HG03095 (cell line): ENCODE results near the gene DIP2C.
"Not testable (repeated sequence)": the region's sequence is repeated elsewhere in the genome, so short reads cannot be mapped to it uniquely, and the experiment has no call there.

ENCODE experiments used
- ATAC-seq: cut with Tn5 transposase; IDR thresholded peaks from one replicate; pipeline ENCODE4 v1.9.1; 2021; ENCODE audit warnings: moderate library complexity; ENCODE audit not compliant: unreplicated experiment

DIP2C gene

DNA sequence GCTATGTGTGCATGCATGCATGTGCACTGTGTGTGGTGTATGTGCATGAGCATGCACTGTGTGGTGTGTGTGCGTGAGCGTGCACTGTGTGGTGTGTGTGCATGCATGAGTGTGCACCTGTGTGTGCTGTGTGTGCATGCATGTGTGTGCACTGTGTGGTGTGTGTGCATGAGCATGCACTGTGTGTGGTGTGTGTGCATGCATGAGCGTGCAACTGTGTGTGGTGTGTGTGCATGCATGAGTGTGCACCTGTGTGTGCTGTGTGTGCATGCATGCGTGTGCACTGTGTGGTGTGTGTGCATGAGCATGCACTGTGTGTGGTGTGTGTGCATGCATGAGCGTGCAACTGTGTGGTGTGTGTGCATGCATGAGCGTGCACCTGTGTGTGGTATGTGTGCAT lies 10.7 kb upstream of the DIP2C start:
- not testable (repeated sequence) for ATAC-seq

DNA sequence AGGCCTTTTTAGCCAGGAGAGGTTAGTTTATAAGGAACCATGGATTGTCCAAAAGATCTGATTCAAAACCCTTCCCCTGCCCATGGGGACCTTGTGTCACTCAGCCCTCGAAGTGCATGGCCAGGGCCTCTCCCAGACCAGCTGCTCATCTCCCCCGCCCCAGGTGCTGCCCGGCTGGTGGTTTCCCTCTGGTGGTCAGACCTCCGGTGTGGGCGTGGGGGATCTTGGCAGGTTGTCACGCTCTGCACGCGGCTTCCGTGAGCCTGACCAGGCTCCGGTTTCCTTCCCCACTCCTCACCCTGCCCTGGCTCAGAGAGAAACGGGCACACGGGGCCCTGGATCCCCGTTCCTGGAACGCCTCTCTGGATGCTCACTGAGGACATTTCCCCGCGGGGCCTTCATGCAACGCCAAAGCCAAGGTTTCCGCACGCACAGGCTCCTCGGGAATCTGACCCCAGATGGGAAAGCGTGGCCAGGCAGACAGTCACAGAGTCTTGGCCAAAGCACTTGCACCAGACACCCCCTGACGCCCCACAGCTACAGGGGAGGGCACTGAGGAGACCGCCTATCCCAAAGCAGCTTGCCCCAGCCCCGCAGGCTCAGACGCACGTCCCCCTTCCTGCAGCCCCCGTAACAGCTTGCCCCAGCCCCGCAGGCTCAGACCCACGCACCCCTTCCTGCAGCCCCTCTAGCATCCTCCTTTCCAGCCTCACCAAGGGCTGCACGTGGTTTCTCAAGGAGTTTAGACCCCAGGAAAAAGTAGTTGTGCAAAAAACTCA lies 7.8 kb upstream of the DIP2C start:
- ATAC-seq, result no peak

DNA sequence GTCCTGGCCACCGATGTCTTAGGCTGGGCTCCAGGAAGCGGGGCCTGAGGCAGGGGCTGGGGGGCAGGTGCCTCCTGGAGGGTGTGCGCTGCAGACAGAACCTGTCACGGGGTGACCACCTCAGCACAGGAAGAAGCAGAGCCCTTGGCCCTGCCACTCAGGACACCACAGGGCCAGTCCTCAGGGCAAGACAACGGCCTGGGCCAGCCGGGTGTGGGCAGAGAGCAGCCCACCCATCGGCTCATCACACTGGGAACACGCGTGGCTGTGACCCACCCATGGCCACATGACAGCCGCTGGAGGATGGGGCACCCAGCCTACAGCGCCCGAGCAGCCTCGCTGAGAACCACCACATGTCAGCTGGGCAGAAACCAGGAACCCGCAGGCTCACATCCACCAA lies 5.9 kb upstream of the DIP2C start:
- ATAC-seq, result no peak

DNA sequence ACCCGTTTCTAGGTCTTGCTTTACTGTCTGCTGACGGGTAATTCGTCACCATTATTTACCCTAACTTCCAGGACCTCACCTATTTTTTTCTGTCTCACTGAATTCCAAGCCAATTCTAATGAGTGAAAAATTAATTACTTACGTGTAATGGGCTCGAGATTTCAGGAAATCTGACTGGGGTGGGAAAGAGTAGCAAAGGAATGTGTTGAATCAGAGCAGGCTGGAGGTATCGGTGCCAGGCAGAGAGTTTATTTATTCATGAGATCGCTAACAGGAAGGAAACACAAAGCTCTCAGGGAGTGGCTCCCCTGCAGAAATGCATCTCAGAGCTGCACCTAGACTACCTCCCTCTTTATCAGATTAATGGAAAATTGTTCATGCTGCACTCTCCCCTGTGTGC lies 4.0 kb upstream of the DIP2C start:
- ATAC-seq, result no peak

DNA sequence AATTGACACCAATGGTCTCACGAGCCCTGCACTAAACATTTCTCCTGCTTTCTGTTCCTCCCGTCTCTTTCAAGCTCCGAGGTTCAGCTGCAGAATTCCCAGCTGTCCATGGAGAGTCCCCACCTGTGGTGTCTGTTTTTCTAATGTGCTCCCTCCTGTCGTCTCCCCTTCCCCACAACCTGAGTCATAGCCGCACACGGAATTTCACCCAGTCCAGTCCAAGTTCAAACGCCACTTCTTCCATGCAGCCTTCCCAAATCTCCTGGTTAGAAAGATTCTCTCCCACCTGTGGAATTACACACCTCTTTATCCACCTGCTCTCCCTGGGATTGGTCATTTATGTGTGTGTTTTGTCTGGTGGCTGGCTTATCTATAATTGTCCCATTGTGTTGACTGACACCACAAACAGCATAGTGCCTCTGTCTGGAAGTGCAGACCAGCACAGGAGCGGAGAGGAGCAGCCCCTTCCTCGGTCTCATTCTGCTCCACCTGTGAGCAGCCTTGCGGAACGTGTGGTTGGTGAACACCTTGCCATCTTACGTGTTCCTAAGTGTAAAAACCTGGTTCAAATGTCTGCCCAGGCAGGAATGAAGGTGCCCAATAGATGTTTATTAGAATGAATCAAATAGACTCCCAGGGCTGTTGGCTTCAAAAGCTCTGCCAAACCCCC lies 3.3 kb upstream of the DIP2C start:
- ATAC-seq, result no peak

DNA sequence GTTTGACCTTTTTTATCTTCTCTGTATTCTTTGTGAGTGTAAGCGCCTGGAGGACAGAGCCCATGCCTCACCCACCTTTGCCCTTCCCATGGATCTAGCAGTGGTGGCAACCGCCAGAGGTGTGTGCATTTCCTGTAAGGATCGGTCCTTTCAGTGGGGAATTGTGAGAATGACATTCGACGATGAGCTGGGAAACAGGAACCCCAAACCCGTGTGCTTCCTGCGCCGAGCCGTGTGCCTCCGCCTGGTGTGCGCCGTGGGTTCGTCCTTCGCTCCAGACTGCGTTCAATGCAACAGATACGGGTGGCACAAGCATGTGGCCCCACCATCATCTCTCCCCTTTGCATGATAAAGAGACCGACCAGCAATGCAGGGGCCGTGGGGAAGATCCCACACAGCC lies 1.7 kb upstream of the DIP2C start:
- ATAC-seq, result no peak

DNA sequence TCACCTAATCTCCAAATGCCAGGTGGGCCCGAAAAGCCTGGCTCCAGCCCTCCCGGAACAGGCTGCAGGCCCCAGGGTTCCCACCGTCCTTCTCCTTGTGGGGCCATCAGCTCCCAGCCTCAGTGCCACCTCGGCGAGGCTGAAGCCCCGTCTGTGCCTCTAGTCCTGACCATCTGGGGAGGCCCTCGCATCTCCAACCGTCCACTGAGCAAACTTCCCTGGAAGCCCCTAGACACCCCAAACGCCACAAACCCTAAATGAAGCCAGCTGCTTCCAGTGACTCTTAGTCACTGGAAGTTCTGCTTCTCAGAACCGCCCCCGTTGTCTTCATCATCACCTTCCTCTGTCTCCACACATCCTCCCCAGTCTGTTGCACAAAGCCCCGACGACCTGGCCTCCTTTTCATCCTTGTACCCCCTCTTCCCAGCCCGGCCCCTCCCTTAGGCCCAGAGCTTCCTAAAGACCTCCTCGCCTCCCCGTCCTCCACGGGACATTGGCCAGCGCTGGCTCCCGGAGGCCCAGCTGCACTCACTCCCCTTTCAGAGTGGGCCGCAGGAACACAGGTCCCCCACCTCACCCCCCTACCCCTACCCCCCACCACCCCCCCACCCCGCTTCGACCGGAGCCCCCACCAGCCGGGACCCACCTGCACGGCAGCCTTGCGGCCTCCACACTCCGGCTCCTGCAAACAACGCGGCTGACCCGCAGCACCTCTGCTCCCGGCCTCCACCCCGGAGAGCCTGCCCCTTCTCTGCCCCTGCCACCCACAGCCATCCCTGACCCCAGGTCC lies 1.1 kb upstream of the DIP2C start:
- ATAC-seq, result no peak

DNA sequence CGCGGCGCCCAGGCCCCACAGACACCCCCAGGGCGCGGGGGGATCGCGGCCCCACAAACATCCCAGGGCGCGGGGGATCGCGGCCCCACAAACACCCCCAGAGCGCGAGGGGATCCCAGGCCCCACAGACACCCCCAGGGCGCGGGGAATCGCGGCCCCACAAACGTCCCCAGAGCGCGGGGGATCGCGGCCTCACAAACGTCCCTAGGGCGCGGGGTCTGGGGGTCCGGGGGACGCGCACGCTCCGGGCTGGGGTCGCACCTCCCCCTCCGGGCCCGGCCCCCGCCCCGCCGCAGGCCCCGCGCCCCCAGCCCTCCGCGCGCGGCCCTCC lies 382 bp downstream of the DIP2C start:
- no peak for ATAC-seq

DNA sequence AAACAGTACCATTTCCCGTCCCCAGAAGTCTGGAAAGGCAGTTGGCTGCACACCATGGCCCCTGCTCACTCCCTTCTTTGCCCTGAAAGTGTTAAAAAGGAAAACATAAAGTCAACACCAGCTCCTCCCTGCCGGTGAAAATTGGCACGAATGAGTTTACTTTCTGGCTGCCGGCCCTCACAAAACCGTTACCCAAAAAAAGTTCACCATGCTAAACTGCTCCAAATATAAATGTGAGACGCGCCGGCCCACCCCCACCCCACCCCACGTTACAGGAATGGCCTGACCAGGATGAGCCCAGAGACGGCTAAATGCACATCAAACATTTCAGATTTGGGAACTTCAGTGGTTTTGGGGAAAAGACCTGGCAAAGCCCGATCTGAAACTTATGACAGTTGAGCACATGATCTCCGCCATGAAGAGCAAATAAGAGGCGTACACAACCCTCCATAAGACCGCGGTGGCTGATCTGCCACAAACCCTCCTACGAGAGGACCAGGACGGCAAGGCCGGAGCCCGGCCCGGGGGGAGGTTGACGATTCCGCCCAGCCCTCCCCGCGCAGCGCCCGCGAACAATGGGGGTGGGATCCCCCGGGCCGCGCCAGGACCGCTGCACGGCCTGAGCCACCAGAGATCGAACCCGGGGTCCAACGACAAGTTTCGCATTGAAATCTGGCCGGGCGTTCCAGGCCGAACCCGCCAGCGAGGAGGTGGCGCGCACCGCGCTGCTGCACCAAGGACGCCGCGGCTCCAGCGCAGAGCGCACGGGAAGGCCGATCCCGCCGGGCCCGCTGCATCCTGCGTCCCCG lies 952 bp downstream of the DIP2C start:
- no peak for ATAC-seq

DNA sequence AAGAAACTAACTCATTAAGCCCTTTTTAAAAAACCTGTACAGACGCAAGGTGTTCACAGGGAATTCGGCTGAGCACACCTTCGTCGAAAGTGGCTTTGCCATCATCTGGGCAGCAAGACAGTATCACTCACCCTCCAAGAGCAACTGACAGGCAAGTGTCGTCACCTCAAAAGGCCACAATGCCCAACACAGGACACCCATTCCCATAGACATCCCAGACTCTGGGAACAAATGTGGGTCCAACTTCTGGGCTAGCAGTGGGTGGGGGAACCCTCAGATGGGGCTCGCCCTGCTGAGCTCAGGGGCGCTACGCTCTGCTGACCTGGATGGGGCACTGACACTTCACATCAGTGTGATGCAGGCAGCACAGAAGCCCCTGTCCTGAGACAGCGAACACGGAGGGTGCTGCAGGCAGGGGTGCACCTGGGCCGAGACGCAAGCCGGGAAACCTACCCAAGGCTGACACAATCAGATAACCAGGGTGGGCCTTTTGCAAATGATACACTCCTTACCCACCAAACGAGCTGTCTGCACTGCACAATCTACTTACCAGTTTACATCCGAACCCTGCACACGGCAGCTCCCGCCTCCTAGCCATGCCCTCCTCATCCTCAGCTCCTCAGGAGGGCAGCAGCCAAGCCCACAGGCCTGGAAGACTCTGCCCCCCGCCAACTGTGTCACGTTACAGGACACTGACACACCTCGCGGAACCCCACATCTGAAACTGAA lies 1.7 kb downstream of the DIP2C start:
- ATAC-seq, result no peak

DNA sequence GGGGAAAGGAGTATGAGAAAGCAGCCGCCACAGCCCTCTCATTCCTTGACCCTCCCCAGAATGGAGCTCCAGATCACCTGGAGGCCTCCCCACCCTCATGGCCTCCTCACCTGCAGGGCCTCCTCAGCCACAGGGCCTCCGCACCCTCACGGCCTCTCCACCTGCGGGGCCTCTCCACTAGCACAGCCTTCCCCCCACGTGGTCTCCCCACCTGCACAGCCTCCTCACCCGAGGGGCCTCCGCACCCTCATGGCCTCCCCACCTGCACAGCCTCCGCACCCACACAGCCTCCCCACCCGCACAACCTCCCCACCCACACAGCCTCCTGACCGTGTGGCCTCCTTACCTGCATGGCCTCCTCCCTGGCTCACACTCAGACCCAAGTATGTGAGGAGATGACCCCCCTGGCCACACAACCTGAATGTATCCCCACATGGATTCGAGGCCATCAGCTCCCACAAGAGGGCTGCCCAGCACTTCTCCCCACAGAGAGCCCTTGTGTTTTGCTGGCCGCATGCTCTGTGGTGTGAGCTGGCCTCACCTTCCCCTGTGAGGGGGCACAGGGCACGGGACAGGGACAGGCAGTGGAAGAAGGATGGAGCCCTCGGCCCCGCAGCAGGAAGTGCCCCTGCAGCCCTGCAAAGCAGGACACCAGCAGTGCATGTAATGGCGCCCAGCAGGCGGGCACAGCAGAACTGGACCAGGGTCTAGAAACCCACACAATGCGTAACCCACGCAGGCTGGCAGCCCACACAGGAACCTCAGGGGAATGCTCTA lies 3.1 kb downstream of the DIP2C start:
- ATAC-seq, result no peak

DNA sequence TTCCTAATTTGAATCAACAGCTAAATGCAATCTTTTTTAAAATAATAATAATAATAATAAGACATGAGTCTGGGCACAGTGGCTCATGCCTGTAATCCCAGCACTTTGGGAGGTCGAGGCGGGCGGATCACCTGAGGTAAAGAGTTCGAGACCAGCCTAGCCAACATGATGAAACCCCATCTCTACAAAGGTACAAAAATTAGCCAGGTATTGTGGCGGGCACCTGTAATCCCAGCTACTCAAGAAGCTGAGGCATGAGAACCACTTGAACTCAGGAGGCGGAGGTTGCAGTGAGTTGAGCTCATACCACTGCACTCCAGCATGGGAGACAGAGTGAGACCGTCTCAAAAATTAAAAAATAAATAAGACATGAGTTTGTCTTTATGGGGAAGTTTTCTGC lies 3.9 kb downstream of the DIP2C start:
- no peak for ATAC-seq

DNA sequence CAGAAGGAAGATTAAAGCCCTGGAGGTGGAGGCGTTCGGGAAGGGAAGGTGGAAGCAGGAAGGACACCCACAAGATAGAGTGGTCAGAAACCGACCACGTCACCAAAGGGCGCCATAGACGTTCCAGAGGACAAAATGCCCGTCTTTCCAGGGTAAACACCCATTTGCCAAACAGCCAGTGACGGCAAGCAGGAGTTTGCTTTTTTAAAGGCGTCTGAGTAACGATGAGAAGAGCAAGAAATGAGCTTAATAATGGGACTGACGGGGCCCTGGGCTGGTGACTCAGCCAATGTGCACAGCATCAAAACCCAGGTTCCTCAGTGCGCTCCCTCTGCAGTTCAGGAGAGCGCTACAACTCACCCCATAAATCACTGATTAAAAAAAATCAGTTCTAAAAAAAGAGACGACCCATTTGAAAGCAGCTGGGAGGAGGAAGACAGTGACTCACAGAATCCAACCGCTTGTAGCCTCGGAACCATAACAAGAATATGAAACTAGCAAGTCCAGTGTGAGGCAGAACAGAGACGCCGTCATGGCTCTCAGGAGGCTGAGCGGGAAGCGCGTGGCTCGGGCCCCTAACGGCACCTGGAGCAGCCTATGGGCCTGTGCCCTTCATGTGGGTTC lies 5.9 kb downstream of the DIP2C start:
- ATAC-seq, result no peak

DNA sequence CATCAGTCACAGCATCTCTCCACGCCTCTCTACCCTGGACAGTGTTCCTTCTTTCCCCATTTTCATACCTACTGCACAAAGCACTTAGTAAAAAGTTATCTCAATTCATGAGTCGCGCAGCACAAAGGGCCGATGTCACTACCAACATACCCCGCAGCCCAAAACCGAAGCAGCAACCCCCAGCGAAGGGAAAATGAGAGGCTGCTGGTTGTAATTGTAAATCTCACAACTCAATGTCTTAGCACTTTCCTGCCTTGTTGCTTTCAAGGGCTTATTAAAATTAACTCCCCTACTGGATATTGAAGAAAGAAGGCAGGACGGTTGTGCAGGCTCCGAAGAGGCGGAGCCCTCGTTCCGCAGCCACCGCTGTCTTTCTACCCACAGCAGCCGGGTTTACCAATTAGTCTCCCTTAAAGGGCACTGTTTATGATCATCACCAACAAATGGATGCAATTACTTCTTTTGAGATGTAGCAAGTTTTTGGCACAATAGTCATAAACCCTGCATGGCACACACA lies 6.5 kb downstream of the DIP2C start:
- ATAC-seq, result no peak

DNA sequence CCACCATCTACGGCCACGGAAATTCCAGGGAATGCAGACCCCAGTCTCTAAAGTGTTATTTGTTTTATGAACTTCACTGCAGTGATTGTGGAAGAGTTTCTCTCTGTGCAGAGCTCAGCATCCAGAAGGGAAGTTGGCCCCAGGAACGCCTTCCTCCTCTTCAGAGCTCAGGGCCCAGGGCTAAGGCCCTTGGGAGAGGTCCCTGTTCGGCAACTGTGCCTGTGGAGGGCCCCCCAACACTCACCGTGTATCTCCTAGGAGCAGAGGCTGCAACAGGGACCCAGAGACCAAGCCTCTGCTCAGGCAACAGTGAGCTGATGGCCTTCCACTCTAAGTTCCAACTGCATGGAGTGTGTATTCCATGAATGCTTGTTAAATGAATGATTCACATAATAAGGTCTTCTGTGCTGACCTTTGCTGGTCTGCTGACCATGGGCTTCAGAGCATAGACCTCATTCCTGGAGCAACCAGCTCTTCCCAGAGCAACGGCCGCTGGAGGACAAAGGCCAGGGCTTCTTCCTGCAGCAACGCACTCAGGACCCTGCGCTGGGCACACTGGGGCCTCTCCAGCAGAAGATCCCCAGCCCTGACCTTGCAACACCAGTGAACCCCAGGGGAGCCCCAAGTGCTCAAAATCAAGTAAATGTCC lies 7.7 kb downstream of the DIP2C start:
- ATAC-seq, result no peak

DNA sequence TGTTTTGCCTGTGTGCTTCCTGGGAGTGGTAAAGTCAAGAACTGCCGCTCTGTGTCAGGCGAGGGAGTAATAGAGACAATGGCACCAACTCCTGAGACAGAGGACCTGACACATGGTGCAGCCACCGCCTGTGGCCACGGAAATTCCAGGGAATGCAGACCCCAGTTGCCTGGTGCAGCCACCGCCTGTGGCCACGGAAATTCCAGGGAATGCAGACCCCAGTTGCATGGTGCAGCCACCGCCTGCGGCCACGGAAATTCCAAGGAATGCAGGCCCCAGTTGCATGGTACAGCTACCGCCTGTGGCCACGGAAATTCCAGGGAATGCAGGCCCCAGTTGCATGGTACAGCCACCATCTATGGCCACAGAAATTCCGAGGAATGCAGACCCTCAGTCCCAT lies 8.7 kb downstream of the DIP2C start:
- ATAC-seq, result no peak

DNA sequence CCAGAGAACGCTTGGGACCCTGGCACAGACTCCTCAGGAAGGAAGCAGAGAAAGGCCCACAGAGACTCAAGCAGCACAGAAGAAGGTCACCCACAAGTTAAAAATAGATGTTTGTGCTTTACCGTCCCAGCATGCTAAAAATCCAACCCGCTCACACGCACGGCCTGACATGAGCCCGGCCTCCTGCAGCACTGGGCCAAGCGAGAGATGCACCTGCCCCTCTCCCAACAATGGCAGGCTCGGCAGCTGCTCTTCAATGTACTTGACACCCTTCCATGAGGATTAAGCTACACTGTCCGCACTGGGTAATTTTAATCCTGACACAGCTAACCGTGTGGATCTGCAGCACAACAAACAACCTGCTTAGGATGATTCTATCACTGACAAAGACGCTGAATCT lies 9.3 kb downstream of the DIP2C start:
- ATAC-seq, result no peak

DNA sequence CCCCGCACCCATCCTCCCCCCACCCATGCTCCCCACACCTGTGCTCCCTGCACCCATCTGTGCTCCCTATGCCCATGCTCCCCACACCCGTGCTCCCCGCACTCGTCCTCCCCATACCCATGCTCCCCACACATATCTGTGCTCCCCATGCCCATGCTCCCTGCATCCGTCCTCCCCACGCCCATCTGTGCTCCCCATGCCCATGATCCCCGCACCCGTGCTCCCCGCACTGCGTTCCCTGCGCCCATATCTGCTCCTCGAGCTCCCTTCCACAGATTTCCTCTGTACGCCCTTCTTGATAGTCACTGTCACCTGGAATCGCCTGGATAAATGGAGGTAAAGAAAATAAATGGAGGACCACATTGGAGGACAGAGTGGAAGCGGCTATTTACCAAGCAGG lies 9.9 kb downstream of the DIP2C start:
- no peak for ATAC-seq

DNA sequence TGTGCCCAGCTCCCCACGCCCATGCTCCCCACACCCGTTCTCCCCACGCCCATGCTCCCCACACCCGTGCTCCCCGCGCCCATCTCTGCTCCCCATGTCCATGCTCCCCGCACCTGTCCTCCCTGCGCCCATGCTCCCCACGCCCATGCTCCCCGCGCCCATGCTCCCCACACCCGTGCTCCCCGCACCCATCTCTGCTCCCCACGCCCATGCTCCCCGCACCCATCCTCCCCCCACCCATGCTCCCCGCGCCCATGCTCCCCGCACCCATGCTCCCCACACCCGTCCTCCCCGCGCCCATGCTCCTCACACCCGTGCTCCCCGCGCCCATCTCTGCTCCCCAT lies 10.8 kb downstream of the DIP2C start:
- ATAC-seq, result not testable (repeated sequence)
